ENCODE results near the gene MBD2. TPM values are rescaled to one million over a fixed set of nuclear protein-coding genes. Genes with fewer than 3 reads are reported as not detected.

MBD2 gene
- total RNA-seq, 1 experiment from 2014 or later: 79.1 TPM

DNA sequence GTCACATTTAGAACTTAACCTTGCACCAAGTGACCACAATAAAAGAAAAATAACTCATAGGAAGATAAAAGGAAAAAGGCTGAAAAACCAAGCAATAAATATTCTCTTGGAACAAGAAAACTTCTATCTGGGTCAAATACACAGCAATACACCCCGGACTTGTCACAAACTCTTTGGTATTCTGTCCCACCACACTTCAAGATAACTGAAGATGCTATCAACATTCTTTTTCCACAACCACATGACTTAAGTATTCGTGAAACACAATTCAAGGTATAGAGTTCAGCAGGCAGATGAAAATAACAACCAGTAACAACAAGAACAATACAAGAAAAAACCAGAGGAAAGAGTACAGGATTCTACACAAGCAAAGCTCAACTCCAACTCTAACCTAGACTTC lies 18.0 kb downstream of the MBD2 start:
- Histone ChIP-seq H3K9me3 (ENCODE audit: control insufficient read depth in 1 of 2, insufficient read depth in 1 of 2, low read depth in 1 of 2, low read length in 2 of 2) (no peaks in the 10 kb centered on the region), H2AFZ (ENCODE audit: low read depth, low read length, poor library complexity, severe bottlenecking) (no peak overlapping the region), H3K9me2 (ENCODE audit: insufficient read depth) (no peaks in the 10 kb centered on the region), H3K4me3 (replicated peaks in 1 of 2; ENCODE audit: low read depth in 1 of 2, low read length in 2 of 2) (no peak overlapping the region), H4K20me1 (ENCODE audit: insufficient read depth) (peaks cover 7% of the 10 kb centered on the region; the same call in 1 of the 2 replicates), H3K79me2 (ENCODE audit: insufficient read depth, low read length) (peaks cover 85% of the 10 kb centered on the region), H3K36me3 (ENCODE audit: control insufficient read depth in 1 of 2, insufficient read depth in 2 of 2, low read length in 2 of 2) (peaks cover 8 to 14% of the 10 kb centered on the region in 2 experiments; a peak in 3 of 4 replicates), H3K27ac (ENCODE audit: low read depth, low read length) (no peak overlapping the region), H3K4me2 (ENCODE audit: low read length) (no peak overlapping the region), H3K9ac (ENCODE audit: low read length) (no peak overlapping the region), H3K27me3 (ENCODE audit: insufficient read depth, low read length) (no peaks in the 10 kb centered on the region), H3K4me1 (ENCODE audit: control insufficient read depth in 1 of 2, insufficient read depth in 2 of 2, low read length in 2 of 2) (no peaks in the 10 kb centered on the region)
- ChIA-PET RAD21 (ENCODE audit: low non-redundant PET in 1 of 2, low total read pairs in 2 of 2, uncharacterized antibody in 2 of 2, unreplicated experiment in 2 of 2) (no interaction called here), POLR2A (no interaction called here), CTCF (no interaction called here)
- no peak for ATAC-seq
- intact Hi-C loops (cut with micrococcal nuclease): no loop called here
- DNase-seq (ENCODE audit: low read depth, low spot score): no peak
- TF ChIP-seq EGR1 (IDR thresholded peaks at IDR 0.05; ENCODE audit: low read depth): no peak
- no peak for TF ChIP-seq EZH2phosphoT487 (IDR thresholded peaks at IDR 0.05; ENCODE audit: borderline replicate concordance)
- TF ChIP-seq REST (IDR thresholded peaks at IDR 0.05; ENCODE audit: low read depth): no peak
- TF ChIP-seq CTCF (IDR thresholded peaks at IDR 0.05 in 2 of 3, conservative IDR thresholded peaks at IDR 0.05 in 1 of 3; ENCODE audit: borderline replicate concordance in 1 of 3, insufficient read depth in 1 of 3, low read depth in 2 of 3, low read length in 2 of 3): no peak
- no peak for TF ChIP-seq RAD21 (IDR thresholded peaks at IDR 0.05; ENCODE audit: low read depth)
- TF ChIP-seq CEBPB (IDR thresholded peaks at IDR 0.05; ENCODE audit: low read depth): no peak
- no peak for TF ChIP-seq SP1 (IDR thresholded peaks at IDR 0.05; ENCODE audit: low read depth)
- no peak for TF ChIP-seq ZNF274 (IDR thresholded peaks at IDR 0.05; ENCODE audit: low read depth, low read length)
- TF ChIP-seq ATF3 (IDR thresholded peaks at IDR 0.05): no peak
- TF ChIP-seq SIN3A (IDR thresholded peaks at IDR 0.05; ENCODE audit: low read depth): no peak
- TF ChIP-seq POLR2AphosphoS5 (IDR thresholded peaks at IDR 0.05; ENCODE audit: low read depth, low read length): no peak
- TF ChIP-seq FOSL1 (IDR thresholded peaks at IDR 0.05; ENCODE audit: low read depth): no peak
- TF ChIP-seq ELF1 (IDR thresholded peaks at IDR 0.05; ENCODE audit: borderline replicate concordance, low read depth): no peak
- no peak for TF ChIP-seq POLR2A (IDR thresholded peaks at IDR 0.05; ENCODE audit: borderline replicate concordance, extremely low read depth, insufficient read depth, insufficient read length)
- no peak for TF ChIP-seq SRF (IDR thresholded peaks at IDR 0.05; ENCODE audit: low read depth)
- no peak for TF ChIP-seq MAX (IDR thresholded peaks at IDR 0.05)
- no peak for TF ChIP-seq ZBTB33 (IDR thresholded peaks at IDR 0.05; ENCODE audit: extremely low read depth, insufficient replicate concordance, low read length)
- TF ChIP-seq CBX3 (IDR thresholded peaks at IDR 0.05; ENCODE audit: low read depth): no peak
- TF ChIP-seq YY1 (IDR thresholded peaks at IDR 0.05; ENCODE audit: extremely low read depth, insufficient replicate concordance, low read depth, low read length): no peak
- BruUV-seq (replicated peaks): no TSS peak

Measured in HCT116 (cell line).